ENCODE measurements around the gene PCDHGA6. TPM values are rescaled to one million over a fixed set of nuclear protein-coding genes. Genes with fewer than 3 reads are reported as not detected.
A peak's percentile ranks its signal among the peaks of the same experiment; 100 is the strongest.
"Not testable (repeated sequence)": the region's sequence is repeated elsewhere in the genome, so short reads cannot be mapped to it uniquely, and the experiment has no call there.

The PCDHGA6 gene
- total RNA-seq, 1 donor from 2014 or later: 1.8 TPM

DNA sequence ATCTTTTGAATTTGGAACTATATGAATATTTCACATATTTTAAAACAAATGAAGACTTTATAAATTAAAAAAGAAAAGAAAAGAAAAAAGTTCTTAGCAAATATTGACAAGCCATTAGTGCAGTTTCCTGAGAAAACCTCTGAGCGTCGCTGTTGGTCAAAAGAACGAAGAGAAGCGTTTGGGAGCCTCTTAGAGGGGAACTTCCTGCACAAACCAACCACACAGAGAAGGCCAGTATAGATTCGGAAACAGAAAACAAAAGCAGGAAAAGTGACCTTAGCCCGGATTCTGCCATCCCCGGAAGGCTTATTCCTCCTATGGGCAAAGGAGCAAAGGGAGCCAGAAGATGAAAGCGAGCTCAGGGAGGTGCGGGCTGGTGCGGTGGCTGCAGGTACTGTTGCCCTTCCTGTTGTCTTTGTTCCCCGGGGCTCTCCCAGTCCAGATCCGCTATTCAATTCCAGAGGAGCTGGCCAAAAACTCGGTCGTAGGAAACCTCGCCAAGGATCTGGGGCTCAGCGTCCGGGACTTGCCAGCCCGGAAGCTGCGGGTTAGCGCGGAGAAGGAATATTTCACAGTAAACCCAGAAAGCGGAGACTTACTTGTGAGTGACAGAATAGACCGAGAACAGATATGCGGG is 13.8 kb upstream of the PCDHGA6 start, which contains the start of gene PCDHGB2:
Gene PCDHGB2, plus strand, starts transcription at position 205 of the 637 bp plus-strand sequence. Its CDS starts 142 bp downstream, at position 347.
- peak; percentile 72 for DNase-seq (ENCODE audit: low read depth)

DNA sequence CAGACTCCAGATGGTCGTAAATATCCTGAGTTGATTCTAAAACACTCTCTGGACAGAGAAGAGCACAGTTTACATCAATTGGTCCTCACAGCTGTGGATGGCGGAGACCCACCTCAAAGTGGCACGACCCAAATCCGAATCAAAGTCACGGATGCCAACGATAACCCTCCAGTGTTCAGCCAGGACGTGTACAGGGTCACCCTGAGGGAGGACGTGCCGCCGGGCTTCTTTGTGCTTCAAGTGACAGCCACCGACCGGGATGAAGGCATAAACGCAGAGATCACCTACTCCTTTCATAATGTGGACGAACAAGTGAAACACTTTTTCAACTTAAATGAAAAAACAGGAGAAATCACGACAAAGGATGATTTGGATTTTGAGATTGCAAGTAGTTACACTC is 13.0 kb upstream of the PCDHGA6 start:
- DNase-seq (ENCODE audit: low read depth): no peak

DNA sequence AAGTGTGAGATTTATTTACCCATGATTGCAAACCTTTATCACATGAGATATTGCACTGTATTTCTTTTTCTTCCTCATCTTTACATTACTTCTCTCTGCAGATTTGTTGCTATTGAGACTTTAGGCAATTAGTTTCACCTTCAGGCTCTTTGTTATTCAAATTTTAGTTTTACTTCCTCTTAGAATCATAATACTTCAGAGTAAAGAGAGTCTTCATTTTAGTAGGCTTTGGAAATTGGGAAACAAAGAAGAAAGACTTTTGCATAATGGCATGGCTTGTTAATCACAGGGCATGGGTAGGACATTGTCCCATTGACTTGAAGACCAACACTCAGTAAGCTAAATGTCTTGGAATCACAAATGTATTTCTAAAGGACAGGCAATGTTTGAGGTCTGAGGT is 11.0 kb upstream of the PCDHGA6 start:
- DNase-seq (ENCODE audit: low read depth): no peak

DNA sequence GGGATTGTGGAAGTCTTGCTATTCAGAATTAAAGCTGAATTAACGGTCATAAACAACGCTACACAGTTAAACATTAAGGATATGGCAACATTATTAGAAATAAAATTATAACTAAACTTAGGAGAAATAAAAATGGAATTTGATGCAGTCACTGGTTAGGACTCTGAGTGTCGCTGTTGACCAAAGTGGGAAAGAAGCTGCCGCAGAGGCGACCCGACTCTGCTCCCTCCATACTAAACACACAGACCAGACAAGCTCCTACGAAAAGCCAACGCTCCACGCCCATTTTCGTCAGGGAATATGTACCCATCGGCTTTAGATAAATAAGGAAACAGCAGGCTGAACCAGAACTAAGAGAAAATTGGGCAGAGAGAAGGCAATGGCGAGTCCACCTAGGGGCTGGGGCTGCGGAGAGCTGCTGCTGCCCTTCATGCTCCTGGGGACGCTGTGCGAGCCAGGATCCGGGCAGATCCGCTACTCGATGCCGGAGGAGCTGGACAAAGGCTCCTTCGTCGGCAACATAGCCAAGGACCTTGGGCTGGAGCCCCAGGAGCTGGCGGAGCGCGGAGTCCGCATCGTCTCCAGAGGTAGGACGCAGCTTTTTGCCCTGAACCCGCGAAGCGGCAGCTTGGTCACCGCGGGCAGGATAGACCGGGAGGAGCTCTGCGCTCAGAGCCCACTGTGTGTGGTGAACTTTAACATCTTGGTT is 9.6 kb upstream of the PCDHGA6 start, which contains the start of gene PCDHGA5:
Gene PCDHGA5, plus strand, starts transcription at position 211 of the 709 bp plus-strand sequence. Its CDS starts 169 bp downstream, at position 380.
- no peak for DNase-seq (ENCODE audit: low read depth)

DNA sequence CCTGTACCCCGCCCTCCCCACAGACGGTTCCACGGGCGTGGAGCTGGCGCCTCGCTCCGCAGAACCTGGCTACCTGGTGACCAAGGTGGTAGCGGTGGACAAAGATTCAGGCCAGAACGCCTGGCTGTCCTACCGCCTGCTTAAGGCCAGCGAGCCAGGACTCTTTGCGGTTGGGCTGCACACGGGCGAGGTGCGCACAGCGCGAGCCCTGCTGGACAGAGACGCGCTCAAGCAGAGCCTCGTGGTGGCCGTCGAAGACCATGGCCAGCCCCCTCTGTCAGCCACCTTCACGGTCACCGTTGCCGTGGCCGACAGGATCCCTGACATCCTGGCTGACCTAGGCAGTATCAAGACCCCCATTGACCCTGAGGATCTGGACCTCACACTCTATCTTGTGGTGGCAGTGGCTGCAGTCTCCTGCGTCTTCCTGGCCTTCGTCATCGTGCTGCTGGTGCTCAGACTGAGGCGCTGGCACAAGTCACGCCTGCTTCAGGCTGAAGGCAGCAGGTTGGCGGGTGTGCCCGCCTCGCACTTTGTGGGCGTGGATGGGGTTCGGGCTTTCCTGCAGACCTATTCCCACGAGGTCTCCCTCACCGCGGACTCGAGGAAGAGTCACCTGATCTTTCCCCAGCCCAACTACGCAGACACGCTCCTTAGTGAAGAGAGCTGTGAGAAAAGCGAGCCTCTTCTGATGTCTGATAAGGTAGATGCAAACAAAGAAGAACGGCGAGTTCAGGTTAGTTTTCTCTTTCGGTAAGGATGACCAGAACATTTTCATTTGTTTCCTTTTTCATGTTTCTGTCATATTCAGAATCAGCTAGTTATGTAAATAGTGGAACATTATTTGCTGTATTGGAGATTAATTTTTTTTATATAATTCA is 7.4 kb upstream of the PCDHGA6 start:
- DNase-seq (ENCODE audit: low read depth): no peak

DNA sequence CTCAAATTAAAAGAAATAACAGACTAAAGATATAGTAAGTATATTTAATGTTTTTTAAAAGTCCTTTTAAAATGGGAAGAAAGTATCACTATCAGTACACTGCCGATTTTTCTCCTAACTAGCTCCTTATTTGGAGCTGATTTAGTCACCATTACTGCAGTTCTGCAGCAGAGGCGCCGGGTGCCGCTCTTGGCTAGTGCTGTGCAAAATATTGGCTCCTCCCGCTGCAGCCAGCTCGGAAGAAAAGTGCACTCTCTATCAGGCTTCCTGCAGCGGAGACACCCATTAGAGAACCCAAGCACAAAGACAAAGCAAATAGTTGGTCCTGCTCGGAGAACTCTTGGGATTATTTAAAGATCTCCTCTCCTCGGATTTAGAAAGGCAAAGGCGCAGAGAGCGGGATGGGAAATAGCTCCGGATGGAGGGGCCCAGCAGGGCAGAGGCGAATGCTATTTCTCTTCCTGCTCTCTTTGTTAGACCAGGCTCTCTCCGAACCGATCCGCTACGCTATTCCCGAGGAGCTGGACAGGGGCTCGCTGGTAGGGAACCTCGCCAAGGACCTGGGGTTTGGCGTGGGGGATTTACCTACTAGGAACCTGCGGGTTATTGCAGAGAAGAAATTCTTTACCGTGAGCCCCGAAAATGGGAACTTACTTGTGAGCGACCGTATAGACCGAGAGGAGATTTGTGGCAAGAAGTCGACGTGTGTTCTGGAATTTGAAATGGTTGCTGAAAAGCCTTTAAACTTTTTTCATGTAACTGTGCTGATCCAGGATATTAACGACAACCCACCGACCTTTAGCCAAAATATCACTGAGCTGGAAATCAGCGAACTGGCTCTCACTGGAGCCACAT is 3.5 kb upstream of the PCDHGA6 start, which contains the start of gene PCDHGB3:
Gene PCDHGB3, plus strand, starts transcription at position 249 of the 855 bp plus-strand sequence. Its CDS starts 153 bp downstream, at position 402.
- DNase-seq (ENCODE audit: low read depth): no peak

DNA sequence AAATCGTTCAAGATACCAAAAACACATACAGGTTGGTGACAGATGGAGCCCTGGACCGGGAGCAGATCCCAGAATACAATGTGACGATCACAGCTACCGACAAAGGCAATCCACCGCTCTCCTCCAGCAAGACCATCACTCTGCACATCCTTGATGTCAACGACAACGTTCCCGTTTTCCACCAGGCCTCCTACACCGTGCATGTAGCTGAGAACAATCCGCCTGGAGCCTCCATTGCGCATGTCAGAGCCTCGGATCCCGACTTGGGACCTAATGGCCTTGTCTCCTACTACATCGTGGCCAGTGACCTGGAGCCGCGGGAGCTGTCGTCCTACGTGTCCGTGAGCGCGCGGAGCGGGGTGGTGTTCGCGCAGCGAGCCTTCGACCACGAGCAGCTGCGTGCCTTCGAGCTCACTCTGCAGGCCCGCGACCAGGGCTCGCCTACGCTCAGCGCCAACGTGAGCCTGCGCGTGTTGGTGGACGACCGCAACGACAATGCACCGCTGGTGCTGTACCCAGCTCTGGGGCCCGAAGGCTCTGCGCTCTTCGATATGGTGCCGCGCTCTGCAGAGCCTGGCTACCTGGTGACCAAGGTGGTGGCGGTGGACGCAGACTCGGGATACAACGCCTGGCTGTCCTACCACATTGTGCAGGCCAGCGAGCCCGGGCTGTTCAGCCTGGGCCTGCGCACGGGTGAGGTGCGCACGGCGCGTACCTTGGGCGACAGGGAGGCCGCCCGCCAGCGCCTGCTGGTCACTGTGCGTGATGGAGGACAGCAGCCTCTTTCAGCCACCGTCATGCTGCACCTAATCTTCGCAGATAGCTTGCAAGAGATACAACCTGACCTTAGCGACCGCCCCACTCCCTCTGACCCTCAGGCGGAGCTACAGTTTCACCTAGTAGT is 1.9 kb upstream of the PCDHGA6 start:
- DNase-seq (ENCODE audit: low read depth): no peak

DNA sequence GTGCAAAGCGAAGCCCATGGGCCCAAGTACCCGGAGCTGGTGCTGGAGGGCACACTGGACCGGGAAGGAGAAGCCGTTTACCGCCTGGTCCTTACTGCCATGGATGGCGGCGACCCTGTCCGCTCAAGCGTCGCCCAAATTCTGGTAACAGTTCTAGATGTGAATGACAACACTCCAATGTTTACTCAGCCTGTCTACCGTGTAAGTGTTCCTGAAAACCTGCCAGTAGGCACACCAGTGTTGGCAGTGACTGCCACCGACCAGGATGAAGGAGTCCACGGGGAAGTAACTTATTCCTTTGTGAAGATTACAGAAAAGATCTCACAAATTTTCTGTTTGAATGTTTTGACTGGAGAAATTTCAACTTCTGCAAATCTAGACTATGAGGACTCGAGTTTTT is 936 bp downstream of the PCDHGA6 start:
- DNase-seq (ENCODE audit: low read depth): no peak

DNA sequence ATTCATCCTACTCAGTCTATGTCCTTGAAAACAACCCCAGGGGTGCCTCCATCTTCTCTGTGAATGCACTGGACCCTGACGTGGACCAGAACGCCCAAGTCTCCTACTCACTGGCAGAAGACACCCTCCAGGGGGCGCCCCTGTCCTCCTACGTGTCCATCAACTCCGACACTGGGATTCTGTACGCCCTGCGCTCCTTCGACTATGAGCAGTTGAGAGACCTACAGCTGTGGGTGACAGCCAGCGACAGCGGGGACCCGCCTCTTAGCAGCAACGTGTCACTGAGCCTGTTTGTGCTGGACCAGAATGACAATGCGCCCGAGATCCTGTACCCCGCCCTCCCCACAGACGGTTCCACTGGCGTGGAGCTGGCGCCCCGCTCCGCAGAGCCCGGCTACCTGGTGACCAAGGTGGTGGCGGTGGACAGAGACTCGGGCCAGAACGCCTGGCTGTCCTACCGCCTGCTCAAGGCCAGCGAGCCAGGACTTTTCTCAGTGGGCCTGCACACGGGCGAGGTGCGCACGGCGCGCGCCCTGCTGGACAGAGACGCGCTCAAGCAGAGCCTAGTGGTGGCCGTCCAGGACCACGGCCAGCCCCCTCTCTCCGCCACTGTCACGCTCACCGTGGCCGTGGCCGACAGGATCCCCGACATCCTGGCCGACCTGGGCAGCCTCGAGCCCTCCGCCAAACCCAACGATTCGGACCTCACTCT is 1.9 kb downstream of the PCDHGA6 start:
- not testable (repeated sequence) for DNase-seq (ENCODE audit: low read depth)

DNA sequence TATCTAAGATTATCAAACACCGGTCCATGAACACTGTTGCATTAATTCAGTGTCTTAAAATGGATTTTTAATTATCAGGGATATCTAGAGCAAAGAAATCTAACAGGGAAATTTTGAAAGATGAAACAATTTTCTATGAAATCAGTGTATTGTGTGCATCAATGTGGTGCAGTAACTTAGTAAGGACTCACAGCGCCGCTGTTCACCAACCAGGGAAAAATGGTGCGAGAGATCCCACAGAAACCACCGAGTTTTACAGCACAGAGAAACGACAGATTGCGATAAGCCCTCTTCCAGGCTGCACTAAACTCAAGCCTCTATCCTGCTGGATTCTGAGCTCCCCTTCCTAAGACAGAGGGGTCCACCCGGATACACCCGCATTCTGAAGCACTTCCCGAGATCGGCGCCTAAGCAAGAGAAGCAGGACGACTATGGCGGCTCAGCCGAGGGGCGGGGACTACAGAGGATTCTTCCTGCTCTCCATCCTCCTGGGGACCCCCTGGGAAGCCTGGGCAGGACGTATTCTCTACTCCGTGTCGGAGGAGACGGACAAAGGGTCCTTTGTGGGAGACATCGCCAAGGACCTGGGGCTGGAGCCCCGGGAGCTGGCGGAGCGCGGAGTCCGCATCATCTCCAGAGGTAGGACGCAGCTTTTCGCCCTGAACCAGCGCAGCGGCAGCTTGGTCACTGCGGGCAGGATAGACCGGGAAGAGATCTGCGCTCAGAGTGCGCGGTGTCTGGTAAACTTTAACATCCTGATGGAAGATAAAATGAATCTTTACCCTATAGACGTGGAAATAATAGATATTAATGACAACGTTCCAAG is 9.0 kb downstream of the PCDHGA6 start, which contains the start of gene PCDHGA7:
Gene PCDHGA7, plus strand, starts transcription at position 274 of the 826 bp plus-strand sequence. Its CDS starts 158 bp downstream, at position 432.
- no peak for DNase-seq (ENCODE audit: low read depth)

DNA sequence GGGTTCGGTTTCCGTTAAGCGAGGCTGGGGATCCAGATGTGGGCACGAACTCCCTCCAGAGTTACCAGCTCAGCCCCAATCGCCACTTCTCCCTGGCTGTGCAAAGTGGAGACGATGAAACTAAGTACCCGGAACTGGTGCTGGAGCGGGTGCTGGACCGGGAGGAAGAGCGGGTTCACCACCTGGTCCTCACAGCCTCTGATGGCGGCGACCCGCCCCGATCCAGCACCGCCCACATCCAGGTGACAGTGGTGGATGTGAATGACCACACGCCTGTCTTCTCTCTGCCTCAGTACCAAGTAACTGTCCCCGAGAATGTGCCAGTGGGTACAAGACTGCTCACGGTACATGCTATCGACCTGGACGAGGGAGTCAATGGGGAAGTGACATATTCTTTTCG is 9.7 kb downstream of the PCDHGA6 start:
- no peak for DNase-seq (ENCODE audit: low read depth)

DNA sequence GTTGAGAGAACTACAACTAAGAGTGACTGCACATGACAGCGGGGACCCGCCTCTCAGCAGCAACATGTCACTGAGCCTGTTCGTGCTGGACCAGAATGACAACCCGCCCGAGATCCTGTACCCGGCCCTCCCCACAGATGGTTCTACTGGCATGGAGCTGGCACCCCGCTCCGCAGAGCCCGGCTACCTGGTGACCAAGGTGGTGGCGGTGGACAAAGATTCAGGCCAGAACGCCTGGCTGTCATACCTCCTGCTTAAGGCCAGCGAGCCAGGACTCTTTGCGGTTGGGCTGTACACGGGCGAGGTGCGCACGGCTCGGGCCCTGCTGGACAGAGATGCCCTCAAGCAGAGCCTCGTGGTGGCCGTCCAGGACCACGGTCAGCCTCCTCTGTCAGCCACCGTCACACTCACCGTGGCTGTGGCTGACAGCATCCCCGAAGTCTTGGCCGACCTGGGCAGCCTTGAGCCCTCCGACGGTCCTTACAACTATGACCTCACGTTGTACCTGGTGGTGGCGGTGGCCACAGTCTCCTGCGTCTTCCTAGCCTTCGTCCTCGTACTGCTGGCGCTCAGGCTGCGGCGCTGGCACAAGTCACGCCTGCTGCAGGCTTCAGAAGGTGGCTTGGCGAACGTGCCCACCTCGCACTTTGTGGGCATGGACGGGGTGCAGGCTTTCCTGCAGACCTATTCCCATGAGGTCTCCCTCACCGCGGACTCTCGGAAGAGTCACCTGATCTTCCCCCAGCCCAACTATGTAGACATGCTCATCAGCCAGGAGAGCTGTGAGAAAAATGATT is 11.0 kb downstream of the PCDHGA6 start:
- no peak for DNase-seq (ENCODE audit: low read depth)

DNA sequence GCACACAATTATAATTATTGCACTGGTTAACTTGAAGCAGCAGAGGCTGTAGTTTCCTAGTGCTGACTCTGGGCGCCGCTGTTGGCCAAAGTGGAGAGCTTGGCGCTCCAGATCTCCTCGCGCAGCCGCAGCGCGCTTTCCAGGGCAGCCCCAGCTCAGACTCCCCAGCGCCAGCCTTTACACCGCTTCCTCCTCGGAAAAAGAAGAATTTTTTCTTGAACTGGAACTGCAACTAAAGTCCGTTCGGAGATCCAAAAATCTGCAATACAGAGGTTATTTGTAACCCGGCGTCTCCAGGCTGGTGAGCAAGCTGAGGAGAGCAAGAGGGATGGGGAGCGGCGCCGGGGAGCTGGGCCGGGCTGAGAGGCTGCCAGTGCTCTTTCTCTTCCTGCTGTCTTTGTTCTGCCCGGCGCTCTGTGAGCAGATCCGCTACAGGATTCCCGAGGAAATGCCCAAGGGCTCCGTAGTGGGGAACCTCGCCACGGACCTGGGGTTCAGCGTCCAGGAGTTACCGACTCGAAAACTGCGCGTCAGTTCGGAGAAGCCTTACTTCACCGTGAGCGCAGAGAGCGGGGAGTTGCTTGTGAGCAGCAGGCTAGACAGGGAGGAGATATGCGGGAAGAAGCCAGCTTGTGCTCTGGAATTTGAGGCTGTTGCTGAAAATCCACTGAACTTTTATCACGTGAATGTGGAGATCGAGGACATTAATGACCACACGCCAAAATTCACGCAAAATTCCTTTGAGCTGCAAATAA is 14.0 kb downstream of the PCDHGA6 start, which contains the start of gene PCDHGB4:
Gene PCDHGB4, plus strand, starts transcription at position 142 of the 755 bp plus-strand sequence. Its CDS starts 187 bp downstream, at position 329.
- DNase-seq (ENCODE audit: low read depth): not testable (repeated sequence)

DNA sequence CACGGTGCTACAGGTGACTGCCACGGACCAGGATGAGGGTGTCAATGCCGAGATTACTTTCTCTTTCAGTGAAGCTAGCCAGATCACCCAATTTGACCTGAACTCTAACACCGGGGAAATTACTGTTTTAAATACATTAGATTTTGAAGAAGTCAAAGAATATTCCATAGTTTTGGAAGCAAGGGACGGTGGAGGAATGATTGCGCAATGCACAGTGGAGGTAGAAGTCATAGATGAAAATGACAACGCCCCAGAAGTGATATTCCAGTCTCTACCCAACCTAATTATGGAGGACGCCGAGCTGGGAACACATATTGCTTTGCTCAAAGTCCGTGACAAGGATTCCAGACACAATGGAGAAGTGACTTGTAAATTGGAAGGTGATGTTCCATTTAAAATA is 15.0 kb downstream of the PCDHGA6 start:
- DNase-seq (ENCODE audit: low read depth): no peak

DNA sequence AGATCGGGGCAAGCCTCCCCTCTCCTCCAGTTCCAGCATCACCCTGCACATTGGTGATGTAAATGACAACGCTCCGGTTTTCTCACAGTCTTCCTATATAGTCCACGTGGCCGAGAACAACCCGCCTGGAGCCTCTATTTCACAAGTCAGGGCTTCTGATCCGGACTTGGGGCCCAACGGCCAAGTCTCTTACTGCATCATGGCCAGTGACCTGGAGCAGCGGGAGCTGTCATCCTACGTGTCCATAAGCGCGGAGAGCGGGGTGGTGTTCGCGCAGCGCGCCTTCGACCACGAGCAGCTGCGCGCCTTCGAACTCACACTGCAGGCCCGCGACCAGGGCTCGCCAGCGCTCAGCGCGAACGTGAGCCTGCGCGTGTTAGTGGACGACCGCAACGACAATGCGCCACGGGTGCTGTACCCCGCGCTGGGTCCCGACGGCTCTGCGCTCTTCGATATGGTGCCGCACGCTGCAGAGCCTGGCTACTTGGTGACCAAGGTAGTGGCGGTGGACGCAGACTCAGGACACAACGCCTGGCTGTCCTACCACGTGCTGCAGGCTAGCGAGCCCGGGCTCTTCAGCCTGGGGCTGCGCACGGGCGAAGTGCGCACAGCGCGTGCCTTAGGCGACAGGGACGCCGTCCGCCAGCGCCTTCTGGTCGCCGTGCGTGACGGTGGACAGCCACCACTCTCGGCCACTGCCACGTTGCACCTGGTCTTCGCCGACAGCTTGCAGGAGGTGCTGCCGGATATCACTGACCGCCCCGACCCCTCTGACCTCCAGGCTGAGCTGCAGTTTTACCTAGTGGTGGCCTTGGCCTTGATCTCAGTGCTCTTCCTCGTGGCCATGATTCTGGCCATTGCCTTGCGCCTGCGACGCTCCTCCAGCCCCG is 15.7 kb downstream of the PCDHGA6 start:
- no peak for DNase-seq (ENCODE audit: low read depth)

All from myocyte (in vitro differentiated cells).